GM21737 (cell line): ENCODE results near the gene ARHGAP12.
A peak's percentile ranks its signal among the peaks of the same experiment; 100 is the strongest.
"Not testable (repeated sequence)": the region's sequence is repeated elsewhere in the genome, so short reads cannot be mapped to it uniquely, and the experiment has no call there.

Experiments used
- ATAC-seq: cut with Tn5 transposase; IDR thresholded peaks from one replicate; pipeline ENCODE4 v1.9.1; 2021; ENCODE audit warnings: mild to moderate bottlenecking, moderate library complexity; ENCODE audit not compliant: unreplicated experiment

ARHGAP12 gene

DNA sequence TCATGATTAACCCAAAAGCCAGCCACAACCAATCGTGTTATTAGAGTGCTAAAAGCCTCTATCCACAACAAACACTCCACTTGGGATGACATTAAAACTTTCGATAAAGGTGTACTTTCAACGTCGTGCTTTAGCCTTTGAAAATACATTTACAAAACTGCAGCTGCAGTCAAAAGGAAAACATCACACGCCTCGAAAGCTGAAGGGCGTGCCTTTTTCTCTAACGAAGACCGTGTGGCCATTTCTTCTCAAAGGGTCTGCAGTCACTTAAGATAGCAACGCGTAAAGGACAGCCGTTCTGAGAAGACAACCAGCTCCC, 1.1 kb downstream of the ARHGAP12 start:
- no peak for ATAC-seq

DNA sequence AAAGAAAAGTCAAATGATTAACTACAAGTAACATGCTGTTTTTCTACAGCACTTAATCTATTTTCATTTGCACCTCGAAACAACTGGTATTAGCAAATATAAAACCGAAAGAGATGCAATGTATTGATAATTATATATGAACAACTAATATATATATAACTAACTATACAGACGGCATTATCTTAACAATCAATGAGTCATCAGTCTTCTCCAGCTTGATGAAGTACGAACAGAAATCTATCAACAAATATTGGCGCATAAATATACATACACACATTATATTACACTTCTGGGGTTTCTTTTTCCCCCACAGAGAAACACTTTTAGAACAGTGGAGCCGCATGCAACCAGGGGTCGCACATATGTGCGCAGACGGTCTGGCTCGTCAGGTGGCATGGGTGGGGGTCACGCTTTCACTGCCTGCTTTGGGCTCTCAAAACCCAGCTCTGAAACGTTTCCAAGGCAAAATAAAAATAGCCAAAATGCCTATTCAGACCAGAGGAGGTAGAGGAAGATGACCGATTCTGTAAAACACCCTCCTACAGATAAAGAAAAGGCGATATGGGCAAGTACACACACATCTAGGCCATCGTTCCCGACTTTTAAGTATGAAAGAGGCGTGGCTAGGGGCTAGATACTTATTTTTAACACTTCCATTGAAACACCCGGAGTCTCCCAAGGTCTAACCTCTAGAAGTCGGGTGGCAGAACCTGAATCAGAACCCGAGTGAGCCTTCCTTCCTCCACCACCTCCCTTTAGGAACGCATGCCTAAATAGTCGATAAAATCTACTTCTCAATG, 1.7 kb downstream of the ARHGAP12 start:
- no peak for ATAC-seq

GRCh38 chr10:31926160-31926559, 2.5 kb downstream of the ARHGAP12 start:
- ATAC-seq = no peak

DNA sequence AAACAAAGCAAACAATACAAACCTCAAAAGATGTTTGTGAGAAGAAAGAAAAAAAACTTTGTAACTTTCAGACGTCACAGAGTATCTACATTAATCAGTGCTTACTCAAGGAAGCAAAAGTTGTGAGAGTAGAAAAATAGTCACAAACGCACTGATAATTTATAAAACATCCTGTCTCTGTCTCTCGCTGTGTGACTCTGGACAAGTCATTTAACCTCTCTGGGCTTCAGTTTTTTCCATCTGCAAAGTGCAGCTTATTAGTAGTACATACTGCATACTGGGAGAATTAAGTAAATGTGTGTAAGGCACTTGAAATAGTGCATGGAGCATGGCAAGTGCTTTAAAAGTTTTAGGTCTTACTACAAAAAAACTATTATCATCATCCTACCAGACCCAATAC, 3.8 kb downstream of the ARHGAP12 start:
- no peak for ATAC-seq

GRCh38 chr10:31923389-31923788, 5.2 kb downstream of the ARHGAP12 start:
- no peak for ATAC-seq

DNA sequence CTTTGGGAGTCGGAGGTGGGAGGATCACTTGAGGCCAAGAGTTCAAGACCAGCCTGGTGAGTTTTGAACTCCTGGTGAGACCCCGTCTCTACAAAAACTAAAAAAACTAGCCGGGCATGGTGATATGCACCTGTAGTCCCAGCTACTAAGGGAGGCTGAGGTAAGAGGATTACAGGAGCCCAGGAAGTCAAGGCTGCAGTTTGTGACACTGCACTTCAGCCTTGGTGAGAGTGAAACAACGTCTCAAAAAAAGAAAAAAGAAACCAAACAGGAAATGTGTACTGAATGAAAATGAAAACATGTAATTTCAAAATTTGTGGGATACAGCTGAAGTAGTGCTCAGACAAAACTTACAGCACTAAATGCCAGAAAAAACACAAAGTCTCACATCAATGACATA, 7.6 kb downstream of the ARHGAP12 start:
- ATAC-seq = peak; percentile 74

DNA sequence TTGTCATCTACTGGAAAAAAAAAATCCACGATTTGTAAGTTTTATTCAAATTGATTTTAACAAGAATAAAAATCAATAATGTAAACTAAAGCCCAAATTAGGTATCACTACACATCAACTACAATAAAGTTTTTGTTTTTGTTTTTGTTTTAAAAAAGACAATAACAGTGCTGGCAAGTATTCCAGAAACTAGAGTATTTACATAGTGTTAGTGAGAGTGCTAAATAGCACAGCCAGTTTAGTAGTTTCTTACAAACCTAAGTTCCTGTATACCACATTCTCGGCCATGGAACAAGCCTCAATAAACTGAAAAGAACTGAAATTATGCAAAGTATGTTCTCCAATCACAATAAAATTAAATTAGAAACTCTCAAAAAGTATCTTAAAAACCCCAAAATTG, 8.1 kb downstream of the ARHGAP12 start:
- ATAC-seq = peak; percentile 46

- no peak for ATAC-seq
Observed at GRCh38 chr10:31918671-31919409, 9.8 kb downstream of the ARHGAP12 start.

- no peak for ATAC-seq
Observed at GRCh38 chr10:31914370-31914769, 14.3 kb downstream of the ARHGAP12 start.

- no peak for ATAC-seq
Observed at GRCh38 chr10:31912898-31913850, 15.5 kb downstream of the ARHGAP12 start.

- ATAC-seq = no peak
Observed at GRCh38 chr10:31912289-31912688, 16.3 kb downstream of the ARHGAP12 start.

- no peak for ATAC-seq
Observed at GRCh38 chr10:31910016-31910415, 18.6 kb downstream of the ARHGAP12 start.

GRCh38 chr10:31908157-31908556, 20.5 kb downstream of the ARHGAP12 start:
- ATAC-seq = no peak

- ATAC-seq = no peak
Observed at GRCh38 chr10:31906039-31906438, 22.6 kb downstream of the ARHGAP12 start.

GRCh38 chr10:31905586-31905985, 23.0 kb downstream of the ARHGAP12 start:
- ATAC-seq = no peak

DNA sequence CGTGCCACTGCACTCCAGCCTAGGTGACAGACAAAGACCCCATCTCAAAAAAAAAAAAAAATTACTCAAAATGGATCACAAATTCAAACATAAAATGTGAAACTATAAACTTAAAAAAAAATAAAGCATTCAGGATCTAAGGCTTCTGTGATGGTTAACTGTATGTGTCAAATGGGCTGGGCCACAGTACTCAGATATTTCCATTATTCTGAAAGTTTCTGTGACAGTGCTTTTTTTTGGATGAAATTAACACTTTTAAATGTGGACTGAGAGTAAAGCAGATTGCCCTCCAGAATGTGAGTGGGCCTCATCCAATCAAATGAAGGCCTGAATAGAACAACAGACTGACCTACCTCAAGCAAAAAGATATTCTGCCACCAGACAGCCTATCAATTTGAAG, 26.0 kb downstream of the ARHGAP12 start:
- no peak for ATAC-seq

- ATAC-seq = no peak
Observed at GRCh38 chr10:31897506-31897905, 31.1 kb downstream of the ARHGAP12 start.

DNA sequence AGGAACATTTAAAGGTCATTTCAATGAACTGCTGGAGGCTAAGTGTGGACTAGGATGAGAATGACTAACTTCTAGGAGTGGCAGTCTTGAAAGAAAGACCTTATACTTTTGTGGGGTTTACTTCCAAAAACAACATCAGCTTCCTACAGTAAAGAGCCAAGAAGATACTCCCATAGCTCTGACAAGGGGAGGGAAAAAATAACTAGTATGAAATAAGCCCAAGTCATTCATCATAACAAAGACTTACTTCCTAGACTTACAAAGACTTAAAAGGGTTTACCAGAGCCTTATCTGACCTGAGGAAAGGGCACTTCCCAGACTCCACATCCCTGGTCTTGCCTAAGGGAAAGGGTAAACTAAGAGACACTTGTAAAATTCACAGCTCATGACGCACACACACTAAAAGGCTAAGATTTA, 31.7 kb downstream of the ARHGAP12 start:
- no peak for ATAC-seq

GRCh38 chr10:31895722-31896121, 32.9 kb downstream of the ARHGAP12 start:
- ATAC-seq = not testable (repeated sequence)

GRCh38 chr10:31888442-31888841, 40.2 kb downstream of the ARHGAP12 start:
- no peak for ATAC-seq

- no peak for ATAC-seq
Observed at GRCh38 chr10:31887850-31888249, 40.8 kb downstream of the ARHGAP12 start.
